ENCODE measurements around the gene UMOD. TPM values are rescaled to one million over a fixed set of nuclear protein-coding genes. Genes with fewer than 3 reads are reported as not detected.

The UMOD gene
- polyA plus RNA-seq, 1 experiment = not detected

GRCh38 chr16:20320178-20320577 is 32.3 kb downstream of the UMOD start:
- no peak for DNase-seq (ENCODE audit: low read depth, low spot score)
- Histone ChIP-seq H3K27ac (ENCODE audit: low read depth, low read length) (no peak overlapping the region), H3K27me3 (ENCODE audit: control insufficient read depth, insufficient read depth, low read length) (no peaks in the 10 kb centered on the region), H3K9me3 (ENCODE audit: control insufficient read depth, insufficient read depth, low read length) (peaks cover 10% of the 10 kb centered on the region), H3K4me3 (ENCODE audit: low read depth, low read length) (no peak overlapping the region)
- no peak for TF ChIP-seq CTCF (IDR thresholded peaks at IDR 0.05; ENCODE audit: low read depth, low read length)
- ChIA-PET CTCF (interaction anchor here (1.1 kb wide), 1 partner anchor 412 kb away, joined by 3 read pairs; no protein-coding TSS in a partner anchor), POLR2A (no interaction called here)

GRCh38 chr16:20319406-20319805 is 33.1 kb downstream of the UMOD start:
- ChIA-PET CTCF (interaction anchor here (1.1 kb wide), 1 partner anchor 412 kb away, joined by 3 read pairs; no protein-coding TSS in a partner anchor), POLR2A (no interaction called here)
- Histone ChIP-seq H3K27me3 (ENCODE audit: control insufficient read depth, insufficient read depth, low read length) (no peaks in the 10 kb centered on the region), H3K9me3 (ENCODE audit: control insufficient read depth, insufficient read depth, low read length) (peaks cover 10% of the 10 kb centered on the region), H3K27ac (ENCODE audit: low read depth, low read length) (no peak overlapping the region), H3K4me3 (ENCODE audit: low read depth, low read length) (no peak overlapping the region)
- DNase-seq (ENCODE audit: low read depth, low spot score) = no peak
- no peak for TF ChIP-seq CTCF (IDR thresholded peaks at IDR 0.05; ENCODE audit: low read depth, low read length)

GRCh38 chr16:20318437-20318836 is 34.1 kb downstream of the UMOD start:
- DNase-seq (ENCODE audit: low read depth, low spot score) = no peak
- TF ChIP-seq CTCF (IDR thresholded peaks at IDR 0.05; ENCODE audit: low read depth, low read length) = no peak
- CTCF ChIA-PET = no interaction called here
- no peak overlapping the region for H3K27ac ChIP-seq (ENCODE audit: low read depth, low read length)
- H3K27me3 ChIP-seq (ENCODE audit: control insufficient read depth, insufficient read depth, low read length) = no peaks in the 10 kb centered on the region
- H3K9me3 ChIP-seq (ENCODE audit: control insufficient read depth, insufficient read depth, low read length) = peaks cover 1% of the 10 kb centered on the region
- no peak overlapping the region for H3K4me3 ChIP-seq (ENCODE audit: low read depth, low read length)
- POLR2A ChIA-PET = no interaction called here

- ChIA-PET POLR2A (no interaction called here), CTCF (no interaction called here)
- Histone ChIP-seq H3K27me3 (ENCODE audit: control insufficient read depth, insufficient read depth, low read length) (no peaks in the 10 kb centered on the region), H3K9me3 (ENCODE audit: control insufficient read depth, insufficient read depth, low read length) (no peaks in the 10 kb centered on the region; the same call in none of the 2 replicates), H3K4me3 (ENCODE audit: low read depth, low read length) (no peak overlapping the region), H3K27ac (ENCODE audit: low read depth, low read length) (no peak overlapping the region)
- no peak for DNase-seq (ENCODE audit: low read depth, low spot score)
- no peak for TF ChIP-seq CTCF (IDR thresholded peaks at IDR 0.05; ENCODE audit: low read depth, low read length)
Measured at GRCh38 chr16:20318006-20318405, 34.5 kb downstream of the UMOD start.

- no peak for DNase-seq (ENCODE audit: low read depth, low spot score)
- no peaks in the 10 kb centered on the region for H3K27me3 ChIP-seq (ENCODE audit: control insufficient read depth, insufficient read depth, low read length)
- H3K27ac ChIP-seq (ENCODE audit: low read depth, low read length) = no peak overlapping the region
- no peak for TF ChIP-seq CTCF (IDR thresholded peaks at IDR 0.05; ENCODE audit: low read depth, low read length)
- ChIA-PET CTCF (no interaction called here), POLR2A (no interaction called here)
- H3K4me3 ChIP-seq (ENCODE audit: low read depth, low read length) = no peak overlapping the region
- H3K9me3 ChIP-seq (ENCODE audit: control insufficient read depth, insufficient read depth, low read length) = no peaks in the 10 kb centered on the region; the same call in 1 of the 2 replicates
Measured at GRCh38 chr16:20317117-20317516, 35.4 kb downstream of the UMOD start.
